Stimulated activated CD4-positive, alpha-beta T cell treated with anti-CD3 and anti-CD28 coated beads, Interleukin-12 subunit alpha, Interleukin-12 subunit beta, amount 100 ng/mL, for 48 hours (primary cell): ENCODE results near the gene TENT4A.

ENCODE experiments used
- DNase-seq, 3 donors: peaks; one replicate each; pipeline ENCODE4 v3.0.0-alpha.2; 2020; ENCODE audit warnings: low read depth in 2 of 3, low spot score in 1 of 3

TENT4A gene

DNA sequence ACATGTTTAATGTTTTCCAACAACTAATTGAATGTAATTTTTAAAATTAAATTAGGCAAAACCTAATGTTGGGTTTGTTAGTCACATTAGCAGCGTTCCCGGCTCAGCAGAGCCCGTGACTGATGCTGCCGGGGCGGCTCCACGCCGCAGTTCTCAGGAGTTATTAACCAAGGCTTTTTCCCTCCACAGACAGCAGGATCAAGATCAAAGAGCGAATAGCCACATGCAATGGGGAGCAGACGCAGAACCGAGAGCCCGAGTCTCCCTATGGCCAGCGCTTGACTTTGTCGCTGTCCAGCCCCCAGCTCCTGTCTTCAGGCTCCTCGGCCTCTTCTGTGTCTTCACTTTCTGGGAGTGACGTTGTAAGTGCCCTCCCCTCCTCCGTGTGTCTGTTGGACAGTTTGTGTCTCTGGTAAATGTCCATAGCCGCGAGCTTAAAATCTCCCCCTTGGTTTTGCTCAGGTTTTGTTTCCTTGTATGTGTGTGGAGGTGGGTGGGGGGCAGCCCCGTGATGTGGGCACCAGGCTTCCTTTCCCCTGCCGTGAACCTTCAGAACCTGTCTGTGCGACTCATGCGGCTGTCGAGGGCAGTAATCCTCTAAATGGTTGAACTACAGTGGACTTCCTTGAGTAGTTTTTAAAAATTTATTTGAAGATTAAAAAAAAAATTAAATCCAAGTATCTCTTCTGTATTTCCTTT lies 37.1 kb downstream of the TENT4A start:
- DNase-seq, result no peak

DNA sequence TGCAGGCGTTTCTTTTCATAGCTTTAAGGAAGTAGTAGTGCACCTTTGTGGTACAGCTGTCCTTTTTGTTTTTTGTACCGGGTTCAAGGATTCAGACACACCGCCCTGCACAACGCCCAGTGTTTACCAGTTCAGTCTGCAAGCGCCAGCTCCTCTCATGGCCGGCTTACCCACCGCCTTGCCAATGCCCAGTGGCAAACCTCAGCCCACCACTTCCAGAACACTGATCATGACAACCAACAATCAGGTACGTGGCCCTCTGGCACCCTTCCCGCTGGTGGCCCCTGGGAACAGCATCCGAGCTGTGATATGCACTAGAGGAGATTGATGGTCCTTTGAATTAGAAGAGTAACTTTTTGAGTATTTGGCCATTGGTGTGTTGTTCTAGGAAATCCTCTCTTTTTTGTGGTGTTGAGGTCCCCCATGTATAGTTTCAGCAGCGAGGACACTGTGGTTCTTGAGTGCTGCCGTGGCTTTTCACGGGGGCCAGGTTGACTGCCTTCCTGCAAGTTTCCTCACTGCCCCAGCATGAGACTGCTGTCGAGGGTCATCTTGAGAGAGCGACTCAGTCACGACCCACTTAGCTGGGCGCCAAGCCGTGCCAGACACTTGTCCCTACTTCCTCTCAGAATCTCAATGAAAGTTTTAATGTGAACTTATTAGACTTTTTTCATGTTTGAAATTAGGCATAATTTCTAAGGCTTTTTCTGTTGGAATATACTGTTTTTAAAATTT lies 37.9 kb downstream of the TENT4A start:
- DNase-seq, result no peak

DNA sequence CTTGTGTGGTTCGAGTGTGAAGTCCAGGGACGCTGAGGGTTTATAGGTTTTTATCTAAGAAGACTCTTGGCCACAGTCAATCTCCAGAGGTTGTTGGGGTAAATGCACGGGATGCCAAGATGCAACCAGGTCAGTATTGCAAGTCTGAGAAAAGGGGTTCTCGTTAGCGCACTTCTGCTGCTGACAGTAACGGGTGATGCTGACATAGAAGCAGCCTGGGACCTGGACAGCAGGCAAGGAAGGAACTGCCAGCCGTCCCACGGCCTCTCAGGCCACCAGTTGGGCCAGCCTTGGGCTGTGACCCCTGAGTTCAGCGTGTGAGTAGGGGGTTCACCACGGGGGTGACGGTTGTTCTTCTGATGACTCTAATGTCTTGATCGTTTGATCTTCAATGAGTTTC lies 39.0 kb downstream of the TENT4A start:
- no peak for DNase-seq

DNA sequence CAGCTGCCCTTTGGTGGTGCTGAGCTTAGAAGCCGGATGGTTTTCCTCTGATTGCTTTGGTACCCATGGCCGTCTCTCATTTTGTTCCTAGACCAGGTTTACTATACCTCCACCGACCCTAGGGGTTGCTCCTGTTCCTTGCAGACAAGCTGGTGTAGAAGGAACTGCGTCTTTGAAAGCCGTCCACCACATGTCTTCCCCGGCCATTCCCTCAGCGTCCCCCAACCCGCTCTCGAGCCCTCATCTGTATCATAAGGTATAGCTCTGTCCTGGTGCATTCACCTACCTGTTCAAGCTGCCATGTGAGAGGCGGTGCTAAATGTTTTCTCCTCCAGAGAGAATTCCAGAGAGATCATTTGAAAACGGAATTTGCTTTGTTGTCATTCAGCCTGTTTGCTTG lies 39.5 kb downstream of the TENT4A start:
- no peak for DNase-seq

DNA sequence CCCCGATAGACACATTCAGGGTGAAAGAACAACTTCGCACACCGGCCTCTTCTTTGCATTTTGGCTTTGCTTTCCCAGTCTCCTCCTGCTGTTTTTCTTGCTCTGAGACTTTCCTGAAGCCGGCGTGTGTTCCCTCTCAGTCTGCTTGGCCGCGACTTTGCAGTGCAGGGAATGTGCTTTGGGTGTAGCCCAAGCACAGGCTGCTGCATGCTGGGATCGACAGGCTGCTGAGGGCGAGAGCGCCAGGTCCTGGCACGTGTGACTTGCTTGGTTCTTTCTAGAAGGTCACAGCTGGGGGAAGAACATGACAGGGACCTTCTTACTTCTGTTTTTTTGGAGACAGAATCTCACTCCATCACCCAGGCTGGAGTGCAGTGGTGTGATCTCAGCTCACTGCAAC lies 40.6 kb downstream of the TENT4A start:
- DNase-seq, result no peak

DNA sequence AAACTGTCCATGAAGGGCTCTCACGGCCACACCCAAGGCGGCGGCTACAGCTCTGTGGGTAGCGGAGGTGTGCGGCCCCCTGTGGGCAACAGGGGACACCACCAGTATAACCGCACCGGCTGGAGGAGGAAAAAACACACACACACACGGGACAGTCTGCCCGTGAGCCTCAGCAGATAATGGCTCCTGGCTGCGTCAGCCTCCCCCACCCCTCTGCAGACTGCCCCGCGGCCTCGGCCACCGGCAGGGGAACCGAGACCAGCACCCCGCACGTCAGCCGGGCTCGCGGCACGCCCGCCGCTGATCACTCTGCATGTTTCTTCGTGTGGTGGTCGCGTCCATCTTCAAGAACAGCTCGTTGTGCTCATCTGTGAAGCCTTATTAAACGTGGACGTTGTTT lies 41.5 kb downstream of the TENT4A start:
- DNase-seq, result no peak

DNA sequence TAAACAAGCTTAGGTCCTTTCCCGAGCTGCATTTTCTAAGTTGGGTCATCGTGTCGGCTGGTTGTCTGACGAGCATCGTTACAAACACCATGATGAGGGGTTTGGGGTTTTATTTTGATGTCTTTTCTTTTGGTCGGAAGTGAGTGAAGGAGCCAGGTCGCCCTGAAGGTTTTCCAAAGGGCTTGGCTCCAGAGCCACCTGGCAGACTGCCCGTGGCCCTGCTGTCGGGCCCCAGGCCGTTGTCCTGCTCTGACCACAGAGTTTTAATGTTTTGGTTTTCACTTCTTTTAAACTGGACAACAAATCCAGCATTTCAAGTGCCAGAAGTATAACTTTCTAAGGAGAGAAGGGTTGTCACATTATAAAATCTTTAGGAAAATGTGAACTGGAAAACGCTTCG lies 42.3 kb downstream of the TENT4A start:
- DNase-seq, result no peak

DNA sequence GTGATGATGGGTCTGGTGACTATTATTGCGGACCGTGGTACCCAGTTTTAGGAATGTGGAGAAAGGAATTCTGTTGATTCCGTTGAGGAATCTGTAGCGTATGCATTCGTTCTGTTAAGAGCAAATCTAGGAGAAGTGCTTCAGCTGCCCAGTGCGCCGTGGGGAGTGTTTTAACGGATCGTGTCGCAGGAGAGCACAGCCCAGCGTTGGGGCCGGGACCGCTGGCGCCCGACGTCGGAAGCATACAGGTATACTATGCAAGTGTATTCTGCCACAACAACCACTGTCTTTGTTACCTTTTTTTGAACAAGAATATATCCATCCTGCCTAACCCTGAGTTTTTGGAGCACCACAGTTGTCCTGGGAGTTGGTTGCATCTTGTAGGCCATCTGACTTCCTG lies 42.7 kb downstream of the TENT4A start:
- no peak for DNase-seq

DNA sequence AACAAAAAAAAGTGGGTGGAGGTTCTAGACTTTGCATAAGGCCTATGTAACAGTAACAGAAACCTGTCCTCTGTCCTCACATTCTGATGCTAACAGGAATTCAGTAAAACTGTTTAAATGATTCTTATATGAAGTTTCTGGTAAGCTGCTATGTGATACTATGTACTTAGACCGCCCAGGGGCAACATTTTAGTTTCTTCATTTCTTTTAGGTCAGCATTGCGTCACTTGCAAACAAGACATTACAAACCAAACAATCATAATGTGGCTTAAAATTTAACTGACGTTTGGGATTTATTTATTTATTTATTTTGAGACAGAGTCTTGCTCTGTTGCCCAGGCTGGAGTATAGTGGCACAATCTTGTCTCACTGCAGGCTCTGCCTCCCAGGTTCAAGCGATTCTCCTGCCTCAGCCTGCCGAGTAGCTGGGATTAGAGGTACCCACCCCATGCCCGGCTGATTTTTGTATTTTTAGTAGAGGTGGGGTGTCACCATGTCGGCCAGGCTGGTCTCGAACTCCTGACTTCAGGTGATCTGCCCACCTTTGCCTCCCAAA lies 44.3 kb downstream of the TENT4A start:
- DNase-seq, result no peak

DNA sequence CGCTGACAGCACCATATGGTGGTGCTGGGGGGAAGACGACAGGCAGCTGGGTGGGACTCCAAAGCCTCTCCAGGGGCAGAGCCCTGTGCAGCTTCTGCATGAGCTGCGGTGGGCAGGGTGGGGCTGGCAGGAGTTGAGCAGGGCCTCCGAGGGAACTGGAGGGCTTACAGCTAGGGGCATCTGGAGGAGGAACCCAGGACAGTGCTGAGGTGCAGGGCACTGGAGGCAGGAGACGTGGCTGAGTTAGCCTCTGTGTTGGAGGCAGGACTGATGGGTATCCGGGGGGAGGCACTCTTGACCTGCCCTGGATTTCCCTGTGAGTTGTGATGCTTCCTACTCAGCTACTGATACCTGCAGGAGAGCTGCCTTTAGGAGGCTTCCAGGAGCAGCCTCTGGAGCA lies 45.0 kb downstream of the TENT4A start:
- DNase-seq, result no peak

DNA sequence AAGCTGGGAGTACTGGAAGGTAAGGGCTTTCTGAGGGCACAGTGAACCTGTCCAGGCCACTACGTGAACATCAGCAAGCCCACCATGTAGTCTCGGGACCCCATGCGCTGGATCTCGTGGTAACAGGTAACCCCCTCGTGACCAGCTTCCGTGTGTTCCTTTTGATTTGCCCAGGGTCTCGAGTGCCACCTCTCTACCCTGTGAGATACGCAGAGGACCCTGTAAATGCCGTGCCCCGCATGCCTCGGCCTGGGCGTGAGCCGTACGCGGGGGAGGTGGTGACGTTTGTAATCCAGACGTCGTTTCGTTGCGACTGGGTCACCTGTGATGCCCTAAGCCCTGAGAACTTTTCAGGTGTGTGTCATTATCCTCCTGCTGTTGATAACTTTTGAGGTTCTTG lies 45.5 kb downstream of the TENT4A start:
- no peak for DNase-seq

DNA sequence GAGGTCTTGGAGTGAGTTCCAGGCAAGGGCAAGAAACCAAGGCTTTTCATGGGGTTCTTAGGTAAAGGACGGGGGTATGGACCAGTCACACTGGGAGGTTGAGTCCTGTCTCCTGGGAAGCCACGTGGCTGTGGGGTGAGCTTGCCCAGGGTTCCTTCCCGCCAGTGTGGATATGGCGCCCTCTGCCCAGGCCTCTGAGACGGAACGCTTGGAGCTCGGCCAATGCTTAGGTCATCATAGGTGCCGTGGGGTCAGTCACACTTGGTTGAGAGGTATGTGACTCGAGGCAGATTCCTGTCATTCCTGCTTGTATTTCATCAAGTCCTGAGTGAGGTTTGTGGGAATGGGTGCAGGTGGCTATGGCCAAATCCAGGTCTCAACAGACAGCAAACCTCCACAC lies 46.2 kb downstream of the TENT4A start:
- DNase-seq, result no peak

DNA sequence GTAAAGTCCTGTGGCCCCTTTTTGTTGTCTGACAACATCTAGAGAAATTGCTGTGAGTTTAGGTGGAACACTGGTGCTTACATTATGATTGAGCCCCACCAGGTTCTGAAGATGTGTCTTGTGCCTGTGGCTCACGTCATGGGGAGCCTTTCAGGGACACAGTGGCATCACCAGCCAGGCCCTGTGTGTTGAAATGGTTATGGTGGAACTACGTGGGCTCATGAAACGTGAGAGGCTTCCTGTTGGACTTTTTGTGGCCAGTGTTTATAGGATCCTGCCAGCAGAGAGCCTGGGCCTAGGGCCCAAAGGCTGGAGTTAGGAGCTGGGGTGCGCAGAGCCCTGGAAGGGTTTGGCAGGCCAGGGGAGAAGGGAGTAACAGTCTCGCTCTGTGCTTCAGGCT lies 46.8 kb downstream of the TENT4A start:
- no peak for DNase-seq

DNA sequence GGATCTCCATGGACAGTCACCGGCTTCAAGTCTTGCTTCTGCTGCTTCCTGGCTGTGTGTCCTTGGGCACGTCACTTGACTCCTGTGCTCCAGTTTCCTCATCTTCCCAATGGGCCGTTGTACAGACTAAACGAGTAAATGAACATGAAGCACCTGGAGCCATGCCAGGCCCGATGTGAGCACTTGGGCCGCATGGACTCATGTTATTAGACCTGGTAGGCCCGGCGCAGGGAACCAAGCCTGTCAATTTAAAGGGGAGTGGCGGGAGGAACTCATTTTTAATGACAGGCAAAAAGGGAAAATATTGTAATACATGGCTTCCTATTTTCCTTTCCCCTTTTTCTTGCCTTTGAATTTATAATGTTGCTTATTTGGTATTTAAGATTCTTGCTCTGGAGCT lies 47.5 kb downstream of the TENT4A start:
- no peak for DNase-seq

DNA sequence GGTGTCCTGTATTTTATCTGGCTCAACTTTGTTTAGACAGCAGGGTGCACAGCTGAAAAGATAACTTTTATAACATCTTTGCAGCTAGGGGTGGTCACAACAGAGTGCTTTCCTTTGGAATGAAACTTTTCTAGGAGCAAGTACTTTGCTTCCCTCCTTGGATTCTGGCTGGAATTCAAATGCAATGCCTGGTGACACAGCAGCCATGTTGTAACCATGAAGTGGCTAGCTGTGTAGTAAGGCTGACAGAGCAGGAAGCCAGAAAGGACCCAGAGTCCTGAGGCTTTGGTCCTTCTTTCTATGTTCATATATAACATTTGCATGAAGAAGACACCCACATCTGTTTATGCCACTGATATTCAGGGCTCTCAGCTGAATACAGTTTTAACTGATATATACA lies 48.1 kb downstream of the TENT4A start:
- DNase-seq, result no peak

DNA sequence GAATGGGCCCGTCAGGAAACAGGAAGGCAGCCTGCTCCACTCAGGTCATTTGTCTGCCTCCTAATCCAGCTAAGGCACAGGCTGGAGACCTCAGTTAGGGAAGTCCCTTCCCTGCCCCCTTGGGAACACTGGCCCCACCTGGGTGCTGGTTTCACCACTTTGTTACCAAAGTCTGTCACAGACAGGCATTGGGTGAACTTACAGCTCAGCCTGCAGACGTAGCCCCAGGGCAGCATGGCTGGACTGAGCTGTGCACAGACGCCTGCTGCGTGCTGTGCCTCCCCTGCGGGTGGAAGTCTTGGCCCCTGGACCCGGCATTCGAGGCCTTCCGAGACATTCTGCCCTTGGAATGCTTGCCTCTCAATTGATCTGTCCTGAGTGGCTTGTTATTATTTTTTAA lies 48.9 kb downstream of the TENT4A start:
- DNase-seq, result no peak

DNA sequence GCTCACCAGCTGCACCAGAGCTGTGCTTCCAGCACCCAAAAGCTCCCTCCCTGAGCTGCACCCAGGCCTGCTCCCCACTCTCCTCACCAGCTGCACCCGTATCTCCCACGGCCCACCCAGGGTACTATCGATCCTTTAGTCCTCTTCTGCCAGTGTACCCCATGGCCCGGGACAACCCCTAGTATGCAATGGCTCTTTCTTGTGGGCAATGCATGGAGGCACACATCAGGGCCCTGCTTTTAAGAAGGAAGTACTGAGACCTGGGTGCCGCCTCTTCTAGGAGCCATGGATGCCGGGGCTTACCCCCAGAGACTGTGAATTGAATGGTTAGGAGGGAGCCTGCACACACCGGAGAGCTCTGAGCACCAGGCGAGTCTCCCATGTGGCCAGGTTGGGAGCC lies 49.5 kb downstream of the TENT4A start:
- no peak for DNase-seq

DNA sequence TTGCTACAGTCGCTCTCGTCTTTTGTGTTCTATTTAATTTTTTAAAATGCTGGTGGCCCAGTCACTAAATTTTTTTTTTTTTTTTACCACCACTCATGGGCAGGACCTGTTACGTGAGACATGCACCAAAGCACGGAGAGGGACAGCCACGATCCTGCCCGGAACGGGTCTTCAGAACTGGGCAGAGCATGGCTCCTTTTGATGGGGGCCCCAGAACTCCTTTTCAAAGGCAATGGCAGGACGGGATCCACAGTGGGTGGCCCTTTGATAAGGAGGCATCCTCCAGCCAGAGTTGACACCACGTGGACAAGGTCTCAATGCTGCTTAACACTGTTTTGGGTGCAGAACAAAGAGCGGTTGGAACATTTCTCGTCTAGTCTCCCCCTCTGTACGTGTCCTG lies 50.0 kb downstream of the TENT4A start:
- DNase-seq, result no peak

DNA sequence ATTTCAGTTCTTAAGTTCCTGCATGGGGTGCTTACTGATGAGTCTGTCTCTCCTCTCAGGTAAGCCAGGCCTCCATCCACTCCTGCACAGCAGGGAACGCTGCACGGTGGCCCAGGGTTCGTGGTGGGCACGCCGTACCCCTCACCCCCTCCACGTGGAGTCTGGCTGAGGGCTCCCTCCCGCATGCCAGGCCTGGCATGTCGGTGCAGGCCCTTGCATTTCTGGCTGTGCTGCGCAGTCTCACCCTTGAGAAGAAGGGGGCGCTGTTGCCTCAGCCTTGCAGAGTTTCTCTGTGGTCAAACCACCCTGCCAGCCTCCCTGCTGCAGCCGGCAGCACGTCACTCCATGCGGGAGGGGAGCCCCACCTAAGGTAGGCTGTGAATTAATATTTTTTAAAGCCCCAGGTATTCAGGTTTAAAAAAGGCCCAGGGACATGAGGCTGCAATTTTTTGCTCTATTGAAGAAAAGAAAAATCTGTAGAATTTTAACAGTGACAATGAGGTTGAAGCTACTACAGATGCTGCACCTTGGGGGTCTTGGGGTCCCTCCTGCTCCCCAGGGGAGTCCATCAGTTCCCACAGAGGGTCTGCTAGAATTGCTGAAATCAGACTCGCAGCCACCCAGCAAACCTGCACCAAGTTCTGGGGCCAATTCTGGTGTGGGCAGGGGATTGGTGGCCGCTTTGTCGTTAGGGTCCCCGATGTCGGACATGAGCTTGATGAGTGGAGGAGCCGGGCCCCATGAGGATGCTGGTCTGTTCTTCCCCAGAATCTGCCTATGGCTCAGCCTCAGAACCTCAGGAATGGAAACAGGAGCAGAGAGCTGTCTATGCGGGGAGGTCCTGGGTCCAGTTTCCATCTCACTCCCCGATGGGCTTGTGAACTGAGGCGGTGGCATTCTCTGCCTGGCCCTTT lies 52.6 kb downstream of the TENT4A start:
- peak; percentile 56 to 63 (median 61) for DNase-seq

DNA sequence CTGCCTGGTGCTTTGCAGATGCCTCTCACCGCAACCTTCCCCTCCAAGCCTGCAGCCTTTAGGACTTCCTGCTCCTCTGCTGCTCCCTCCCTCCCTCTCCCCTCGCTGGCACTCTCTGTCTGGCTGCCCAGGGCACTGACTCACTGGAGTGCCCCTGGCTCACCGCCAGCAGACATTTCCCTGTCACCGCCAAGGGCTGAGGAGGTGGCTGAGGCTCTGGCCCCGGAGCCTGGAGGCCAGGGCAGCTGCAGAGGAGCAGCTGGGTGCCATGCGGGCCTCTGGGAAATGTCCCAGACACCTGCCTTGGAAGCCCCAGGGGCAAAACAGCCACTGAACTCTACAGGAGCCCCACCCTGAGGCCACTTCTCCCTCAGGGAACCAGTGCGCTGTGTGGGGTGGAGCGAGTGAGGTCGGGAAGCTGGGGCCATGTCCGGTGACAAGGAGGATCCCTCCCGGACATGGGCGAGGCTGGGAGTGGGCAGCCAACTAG lies 53.4 kb downstream of the TENT4A start:
- DNase-seq, result peak; percentile 11 to 28 (median 26)

DNA sequence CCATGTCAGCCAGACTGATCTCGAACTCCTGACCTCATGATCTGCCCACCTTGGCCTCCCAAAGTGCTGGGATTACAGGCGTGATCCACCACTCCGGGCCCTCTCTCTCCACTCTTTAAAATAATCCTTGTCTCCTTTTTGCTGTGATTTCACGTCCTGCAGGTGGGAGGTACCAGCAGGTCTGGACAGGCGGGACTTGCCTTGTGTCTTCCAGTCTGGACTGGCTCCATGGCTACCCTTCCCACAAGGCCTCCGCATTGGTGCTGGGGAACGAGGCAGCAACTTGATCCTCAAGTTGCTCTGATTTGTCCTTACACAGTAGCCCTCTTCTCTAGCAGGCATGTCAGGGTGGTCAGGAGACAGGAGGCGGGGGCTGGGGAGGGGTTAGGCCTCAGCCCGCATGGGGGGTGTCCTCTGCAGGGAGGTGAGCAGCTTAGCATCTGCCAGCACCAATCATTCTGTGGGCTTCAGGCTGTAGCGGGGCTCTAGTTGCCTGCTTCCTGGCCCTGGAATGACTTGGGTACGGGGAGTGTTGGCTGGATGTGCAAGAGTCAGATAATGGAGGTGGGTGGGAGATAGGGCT lies 54.3 kb downstream of the TENT4A start:
- DNase-seq, result no peak
